HCT116 (cell line): ENCODE results near the gene IZUMO4. TPM values are rescaled to one million over a fixed set of nuclear protein-coding genes. Genes with fewer than 3 reads are reported as not detected.

ENCODE experiments used
- ATAC-seq: fragments of 200-7000 bp; cut with Tn5 transposase; 2 replicates; pipeline ENCODE4 v1.9.1; 2020; ENCODE audit warnings: mild to moderate bottlenecking, moderate library complexity
- BruUV-seq: library from RNA; stranded (reverse); fragments of 400-500 nt; replicated peaks from 2 replicates; lab custom pipeline; 2021; lab: Mats Ljungman, UMichigan
- CTCF ChIA-PET: fragments of 300-600 bp; sonication (Branson Sonifier 250); formaldehyde crosslinking; loops from one replicate; lab custom pipeline; 2021; ENCODE audit warnings: antibody characterized with exemption; lab: Charles Lee
- POLR2A ChIA-PET: fragments of 300-600, 350-600 bp; sonication (Branson Sonifier 250); formaldehyde crosslinking; loops from one replicate; lab custom pipeline; 2021; ENCODE audit warnings: antibody characterized with exemption; lab: Charles Lee
- RAD21 ChIA-PET, 2 experiments: fragments of 300-600 bp; sonication (Branson Sonifier 250); formaldehyde crosslinking; loops; one replicate each; lab custom pipeline; 2023; ENCODE audit warnings: low total read pairs in 2 of 2; ENCODE audit not compliant: uncharacterized antibody in 2 of 2, unreplicated experiment in 2 of 2, low non-redundant PET in 1 of 2; lab: Charles Lee
- DNase-seq: peaks from one replicate; pipeline ENCODE4 v3.0.0-alpha.2; 2010; ENCODE audit warnings: low read depth, low spot score
- H2AFZ ChIP-seq: fragments of 200-600 bp; shearing (Covaris generic), sonication (generic); 2 replicates; pipeline ENCODE4 v1.6.1; 2017; ENCODE audit warnings: low read depth, mixed run types, mixed read lengths, antibody characterized with exemption, low read length; ENCODE audit not compliant: poor library complexity, severe bottlenecking
- H3K27ac ChIP-seq: 2 replicates; pipeline ENCODE4 v1.5.1; 2012; ENCODE audit warnings: low read depth, low read length
- H3K27me3 ChIP-seq: fragments of 200-600 bp; sonication (generic); 2 replicates; pipeline ENCODE4 v1.6.1; 2016; ENCODE audit warnings: mixed run types, low read length, mixed read lengths; ENCODE audit not compliant: insufficient read depth
- H3K36me3 ChIP-seq, 2 experiments: fragments of 200-500 bp in 1 of 2; fragments of 200-600 bp in 1 of 2; sonication (Bioruptor generic) in 1 of 2; sonication (generic) in 1 of 2; 2 replicates each; pipeline versions ENCODE4 v1.5.1 to v1.6.1; 2014 to 2016; ENCODE audit warnings: low read length in 2 of 2, inconsistent platforms in 1 of 2, mixed read lengths in 1 of 2, mixed run types in 1 of 2; ENCODE audit not compliant: insufficient read depth in 2 of 2, control insufficient read depth in 1 of 2
- H3K4me1 ChIP-seq, 2 experiments: fragments of 200-600 bp in 1 of 2; sonication (generic) in 1 of 2; 2 replicates each; pipeline versions ENCODE4 v1.5.1 to v1.6.1; 2012 to 2017; ENCODE audit warnings: low read length in 2 of 2, inconsistent platforms in 1 of 2, mild to moderate bottlenecking in 1 of 2, mixed read lengths in 1 of 2, mixed run types in 1 of 2, moderate library complexity in 1 of 2; ENCODE audit not compliant: insufficient read depth in 2 of 2, control insufficient read depth in 1 of 2
- H3K4me2 ChIP-seq: fragments of 200-600 bp; sonication (generic); 2 replicates; pipeline ENCODE4 v1.6.1; 2017; ENCODE audit warnings: mixed run types, low read length, mixed read lengths
- H3K4me3 ChIP-seq, 2 experiments: fragments of 200-600 bp in 1 of 2; sonication (generic) in 1 of 2; replicated peaks in 1 of 2; 2 replicates each; pipeline ENCODE4 v1.5.1; 2011 to 2016; ENCODE audit warnings: low read length in 2 of 2, control low read depth in 1 of 2, low read depth in 1 of 2, mild to moderate bottlenecking in 1 of 2, mixed read lengths in 1 of 2, mixed run types in 1 of 2
- H3K79me2 ChIP-seq: fragments of 200-600 bp; sonication (generic); 2 replicates; pipeline ENCODE4 v1.6.1; 2017; ENCODE audit warnings: mild to moderate bottlenecking, mixed run types, low read length, moderate library complexity, mixed read lengths; ENCODE audit not compliant: insufficient read depth
- H3K9ac ChIP-seq: fragments of 200-600 bp; sonication (generic); 2 replicates; pipeline ENCODE4 v1.6.1; 2016; ENCODE audit warnings: low read length, mixed read lengths
- H3K9me2 ChIP-seq: fragments of 200-600 bp; sonication (generic), shearing (Covaris generic); 2 replicates; pipeline ENCODE4 v1.6.1; 2017; ENCODE audit warnings: mixed run types, mild to moderate bottlenecking, moderate library complexity; ENCODE audit not compliant: insufficient read depth
- H3K9me3 ChIP-seq, 2 experiments: fragments of 200-500 bp in 1 of 2; fragments of 200-600 bp in 1 of 2; sonication (Bioruptor generic) in 1 of 2; sonication (generic) in 1 of 2; 2 replicates each; pipeline ENCODE4 v1.6.1; 2014 to 2017; ENCODE audit warnings: low read length in 2 of 2, mixed read lengths in 2 of 2, inconsistent platforms in 1 of 2, low read depth in 1 of 2, mild to moderate bottlenecking in 1 of 2, mixed run types in 1 of 2, moderate library complexity in 1 of 2; ENCODE audit not compliant: control insufficient read depth in 1 of 2, insufficient read depth in 1 of 2
- H4K20me1 ChIP-seq: fragments of 200-600 bp; sonication (generic), shearing (Covaris generic); 2 replicates; pipeline ENCODE4 v1.6.1; 2017; ENCODE audit warnings: mixed run types, mild to moderate bottlenecking, moderate library complexity; ENCODE audit not compliant: insufficient read depth
- ELF1 ChIP-seq: IDR thresholded peaks from 2 replicates; pipeline ENCODE4 v1.6.1; 2012; ENCODE audit warnings: low read depth, borderline replicate concordance
- JUND ChIP-seq: IDR thresholded peaks from 2 replicates; pipeline ENCODE4 v1.6.1; 2012
- POLR2A ChIP-seq: IDR thresholded peaks from 2 replicates; pipeline ENCODE4 v1.7.0; 2011; ENCODE audit warnings: borderline replicate concordance; ENCODE audit not compliant: insufficient read depth, insufficient read length; ENCODE audit errors: extremely low read depth
- POLR2AphosphoS5 ChIP-seq: IDR thresholded peaks from 2 replicates; pipeline ENCODE4 v1.6.1; 2011; ENCODE audit warnings: mild to moderate bottlenecking, low read depth, low read length, moderate library complexity
- RAD21 ChIP-seq: IDR thresholded peaks from 2 replicates; pipeline ENCODE4 v1.6.1; 2012; ENCODE audit warnings: low read depth, mild to moderate bottlenecking
- SP1 ChIP-seq: IDR thresholded peaks from 2 replicates; pipeline ENCODE4 v1.6.1; 2012; ENCODE audit warnings: low read depth
- SRF ChIP-seq: IDR thresholded peaks from 2 replicates; pipeline ENCODE4 v1.6.1; 2012; ENCODE audit warnings: low read depth
- TCF7L2 ChIP-seq: IDR thresholded peaks from 2 replicates; pipeline ENCODE4 v1.7.0; 2011; ENCODE audit warnings: borderline replicate concordance, inconsistent platforms; ENCODE audit not compliant: insufficient read depth, insufficient read length; ENCODE audit errors: extremely low read depth
- YY1 ChIP-seq: IDR thresholded peaks from 2 replicates; pipeline ENCODE4 v1.6.1; 2011; ENCODE audit warnings: low read length, low read depth, moderate library complexity, mild to moderate bottlenecking; ENCODE audit not compliant: insufficient replicate concordance; ENCODE audit errors: extremely low read depth
- intact Hi-C: fragments of 100-400 bp; cut with micrococcal nuclease; formaldehyde crosslinking; loops from 2 replicates; pipeline ENCODE4 v1.10.0; 2022
- total RNA-seq: library from RNA; stranded (reverse); gene quantifications from one replicate; pipeline ENCODE4 v1.2.1, GENCODE V29; 2021; ENCODE audit not compliant: unreplicated experiment
- TF ChIP-seq, protein P1 (sequence below): IDR thresholded peaks from 2 replicates; pipeline ENCODE4 v1.6.1; 2012
- TF ChIP-seq, protein P2 (sequence below): IDR thresholded peaks from 2 replicates; pipeline ENCODE4 v1.6.1; 2012; ENCODE audit warnings: low read depth
- TF ChIP-seq, protein P3 (sequence below), 3 experiments: fragments of 200-600 bp in 1 of 3; sonication (generic) in 1 of 3; IDR thresholded peaks in 2 of 3; conservative IDR thresholded peaks in 1 of 3; 2 replicates each; pipeline ENCODE4 v1.5.1; 2012 to 2017; ENCODE audit warnings: low read depth in 2 of 3, low read length in 2 of 3, antibody characterized with exemption in 1 of 3, borderline replicate concordance in 1 of 3, control low read depth in 1 of 3, mild to moderate bottlenecking in 1 of 3, mixed read lengths in 1 of 3, mixed run types in 1 of 3, moderate library complexity in 1 of 3; ENCODE audit not compliant: insufficient read depth in 1 of 3

The IZUMO4 gene
- total RNA-seq, 1 experiment from 2014 or later: 6.1 TPM

DNA sequence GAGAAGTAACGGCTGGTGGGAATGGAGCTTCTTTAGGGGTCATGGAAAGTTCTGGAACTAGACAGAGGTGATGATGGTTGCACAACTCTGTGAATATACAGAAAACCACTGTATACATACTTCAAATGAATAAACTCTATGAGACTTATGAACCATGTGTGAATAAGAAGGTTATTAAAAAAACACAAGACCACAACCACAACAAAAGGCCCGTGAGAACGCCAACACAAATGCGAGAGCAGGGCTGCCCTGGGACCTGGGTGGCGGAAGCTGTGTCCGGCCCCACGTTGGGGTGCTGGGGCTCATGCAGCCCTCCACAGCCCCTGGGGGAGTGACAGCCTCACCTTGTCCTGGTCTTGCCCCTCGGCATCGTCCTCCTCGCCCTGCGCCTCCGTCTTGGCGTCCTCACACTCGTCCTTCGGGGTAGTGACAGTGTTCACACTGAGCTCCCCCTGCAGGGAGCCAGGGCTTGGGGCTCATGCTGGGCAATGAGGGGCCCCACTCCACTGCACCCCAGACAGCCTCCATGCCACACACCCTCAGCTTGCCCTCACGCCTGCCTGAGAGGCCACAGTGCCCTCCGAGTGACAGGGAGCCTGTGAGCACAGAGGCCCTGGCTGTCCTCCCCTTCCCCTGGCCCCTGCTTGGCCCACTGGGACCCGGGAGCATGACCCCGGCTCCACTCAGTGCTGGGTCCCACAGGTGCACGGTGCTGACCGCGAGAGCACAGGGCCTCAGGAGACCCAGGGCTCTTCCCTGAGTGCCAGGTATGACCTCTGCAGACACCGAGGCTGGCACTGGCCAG, 16.0 kb downstream of the IZUMO4 start:
- CTCF ChIA-PET: no interaction called here
- H2AFZ ChIP-seq: no peak overlapping the region
- TF ChIP-seq SP1: no peak
- no peak for TF ChIP-seq JUND
- TF ChIP-seq SRF: no peak
- TF ChIP-seq YY1: no peak
- TF ChIP-seq, protein P1, sequence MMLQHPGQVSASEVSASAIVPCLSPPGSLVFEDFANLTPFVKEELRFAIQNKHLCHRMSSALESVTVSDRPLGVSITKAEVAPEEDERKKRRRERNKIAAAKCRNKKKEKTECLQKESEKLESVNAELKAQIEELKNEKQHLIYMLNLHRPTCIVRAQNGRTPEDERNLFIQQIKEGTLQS: no peak
- TF ChIP-seq, protein P2, sequence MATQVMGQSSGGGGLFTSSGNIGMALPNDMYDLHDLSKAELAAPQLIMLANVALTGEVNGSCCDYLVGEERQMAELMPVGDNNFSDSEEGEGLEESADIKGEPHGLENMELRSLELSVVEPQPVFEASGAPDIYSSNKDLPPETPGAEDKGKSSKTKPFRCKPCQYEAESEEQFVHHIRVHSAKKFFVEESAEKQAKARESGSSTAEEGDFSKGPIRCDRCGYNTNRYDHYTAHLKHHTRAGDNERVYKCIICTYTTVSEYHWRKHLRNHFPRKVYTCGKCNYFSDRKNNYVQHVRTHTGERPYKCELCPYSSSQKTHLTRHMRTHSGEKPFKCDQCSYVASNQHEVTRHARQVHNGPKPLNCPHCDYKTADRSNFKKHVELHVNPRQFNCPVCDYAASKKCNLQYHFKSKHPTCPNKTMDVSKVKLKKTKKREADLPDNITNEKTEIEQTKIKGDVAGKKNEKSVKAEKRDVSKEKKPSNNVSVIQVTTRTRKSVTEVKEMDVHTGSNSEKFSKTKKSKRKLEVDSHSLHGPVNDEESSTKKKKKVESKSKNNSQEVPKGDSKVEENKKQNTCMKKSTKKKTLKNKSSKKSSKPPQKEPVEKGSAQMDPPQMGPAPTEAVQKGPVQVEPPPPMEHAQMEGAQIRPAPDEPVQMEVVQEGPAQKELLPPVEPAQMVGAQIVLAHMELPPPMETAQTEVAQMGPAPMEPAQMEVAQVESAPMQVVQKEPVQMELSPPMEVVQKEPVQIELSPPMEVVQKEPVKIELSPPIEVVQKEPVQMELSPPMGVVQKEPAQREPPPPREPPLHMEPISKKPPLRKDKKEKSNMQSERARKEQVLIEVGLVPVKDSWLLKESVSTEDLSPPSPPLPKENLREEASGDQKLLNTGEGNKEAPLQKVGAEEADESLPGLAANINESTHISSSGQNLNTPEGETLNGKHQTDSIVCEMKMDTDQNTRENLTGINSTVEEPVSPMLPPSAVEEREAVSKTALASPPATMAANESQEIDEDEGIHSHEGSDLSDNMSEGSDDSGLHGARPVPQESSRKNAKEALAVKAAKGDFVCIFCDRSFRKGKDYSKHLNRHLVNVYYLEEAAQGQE: no peak
- no peak for TF ChIP-seq ELF1
- TF ChIP-seq, protein P3, sequence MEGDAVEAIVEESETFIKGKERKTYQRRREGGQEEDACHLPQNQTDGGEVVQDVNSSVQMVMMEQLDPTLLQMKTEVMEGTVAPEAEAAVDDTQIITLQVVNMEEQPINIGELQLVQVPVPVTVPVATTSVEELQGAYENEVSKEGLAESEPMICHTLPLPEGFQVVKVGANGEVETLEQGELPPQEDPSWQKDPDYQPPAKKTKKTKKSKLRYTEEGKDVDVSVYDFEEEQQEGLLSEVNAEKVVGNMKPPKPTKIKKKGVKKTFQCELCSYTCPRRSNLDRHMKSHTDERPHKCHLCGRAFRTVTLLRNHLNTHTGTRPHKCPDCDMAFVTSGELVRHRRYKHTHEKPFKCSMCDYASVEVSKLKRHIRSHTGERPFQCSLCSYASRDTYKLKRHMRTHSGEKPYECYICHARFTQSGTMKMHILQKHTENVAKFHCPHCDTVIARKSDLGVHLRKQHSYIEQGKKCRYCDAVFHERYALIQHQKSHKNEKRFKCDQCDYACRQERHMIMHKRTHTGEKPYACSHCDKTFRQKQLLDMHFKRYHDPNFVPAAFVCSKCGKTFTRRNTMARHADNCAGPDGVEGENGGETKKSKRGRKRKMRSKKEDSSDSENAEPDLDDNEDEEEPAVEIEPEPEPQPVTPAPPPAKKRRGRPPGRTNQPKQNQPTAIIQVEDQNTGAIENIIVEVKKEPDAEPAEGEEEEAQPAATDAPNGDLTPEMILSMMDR (IDR thresholded peaks at IDR 0.05 in 2 of 3, conservative IDR thresholded peaks at IDR 0.05 in 1 of 3; ENCODE audit: borderline replicate concordance in 1 of 3, insufficient read depth in 1 of 3, low read depth in 2 of 3, low read length in 2 of 3): no peak
- TF ChIP-seq POLR2A: no peak
- no peak for TF ChIP-seq RAD21
- no peak for TF ChIP-seq TCF7L2
- TF ChIP-seq POLR2AphosphoS5: no peak
- TF ChIP-seq, all 23 proteins: peak for 0
- Histone ChIP-seq H3K9ac (no peak overlapping the region), H3K27me3 (no peaks in the 10 kb centered on the region), H4K20me1 (no peaks in the 10 kb centered on the region), H3K9me2 (no peaks in the 10 kb centered on the region), H3K4me3 (no peak overlapping the region), H3K9me3 (no peaks in the 10 kb centered on the region), H3K4me1 (no peaks in the 10 kb centered on the region), H3K79me2 (no peaks in the 10 kb centered on the region), H3K4me2 (no peak overlapping the region), H3K36me3 (peaks cover 38 to 45% of the 10 kb centered on the region in 2 experiments; a peak in 3 of 4 replicates), H3K27ac (no peak overlapping the region)
- POLR2A ChIA-PET: no interaction called here
- RAD21 ChIA-PET: no interaction called here
- DNase-seq (no peak), ATAC-seq (no peak)
- intact Hi-C loops: no loop called here
- BruUV-seq: no TSS peak
